Uterus (tissue), 4 donors: ENCODE data around the gene PRKG1. TPM values are rescaled to one million over a fixed set of nuclear protein-coding genes. Genes with fewer than 3 reads are reported as not detected.

ENCODE experiments used
- DNase-seq, 2 donors: peaks; one replicate each; pipeline ENCODE4 v3.0.0-alpha.2; 2019 to 2020
- H3K27ac ChIP-seq, 2 donors: fragments of 200-600 bp; sonication (generic); 1 replicate in 1 of 2; 2 replicates in 1 of 2; pipeline ENCODE4 v1.5.1; 2016 to 2018
- H3K27me3 ChIP-seq, 2 donors: fragments of 200-600 bp; sonication (generic); one replicate each; pipeline ENCODE4 v1.5.1; 2018 to 2019; ENCODE audit warnings: control low read depth in 1 of 2
- H3K36me3 ChIP-seq, 2 donors: fragments of 200-600 bp; sonication (generic); one replicate each; pipeline ENCODE4 v1.5.1; 2019; ENCODE audit warnings: control low read depth in 1 of 2
- H3K4me1 ChIP-seq, 2 donors: fragments of 200-600 bp; sonication (generic); one replicate each; pipeline ENCODE4 v1.5.1; 2018 to 2019; ENCODE audit warnings: control low read depth in 1 of 2
- H3K4me3 ChIP-seq, 2 donors: fragments of 200-600 bp; sonication (generic); 1 replicate in 1 of 2; 2 replicates in 1 of 2; pipeline ENCODE4 v1.5.1; 2018 to 2019; ENCODE audit warnings: mild to moderate bottlenecking in 1 of 2
- H3K9me3 ChIP-seq, 2 donors: fragments of 200-600 bp; sonication (generic); one replicate each; pipeline ENCODE4 v1.5.1; 2019; ENCODE audit warnings: control low read depth in 1 of 2
- POLR2A ChIP-seq, 2 donors: fragments of 450-650 bp; IDR thresholded peaks; one replicate each; pipeline ENCODE4 v1.6.1; 2016; ENCODE audit warnings: antibody characterized with exemption in 2 of 2, mild to moderate bottlenecking in 1 of 2, moderate library complexity in 1 of 2
- intact Hi-C: fragments of 100-400 bp; cut with DNase I; formaldehyde crosslinking; loops from one replicate; pipeline ENCODE4 v1.15.1; 2023; ENCODE audit warnings: low total_unique reads
- total RNA-seq, 4 donors: library from RNA; depleted of rRNA in 3 of 4; stranded (reverse); fragments of >200 nt in 3 of 4; gene quantifications; one replicate each; pipeline versions ENCODE4 v1.1.0 to v1.2.4, GENCODE V29; 2014 to 2023
- TF ChIP-seq, protein P1 (sequence below), 4 experiments: fragments of 200-600 bp in 2 of 4; fragments of 450-650 bp in 2 of 4; sonication (generic) in 2 of 4; IDR thresholded peaks; one replicate each; pipeline ENCODE4 v1.5.1; 2016 to 2019; ENCODE audit warnings: antibody characterized with exemption in 4 of 4, mild to moderate bottlenecking in 2 of 4, moderate library complexity in 1 of 4
- donor health status: DM: yes; HTN: yes; CAD: no.

The PRKG1 gene
- total RNA-seq, 4 donors from 2014 or later: 32.4 to 136 (median 69.6) TPM

DNA sequence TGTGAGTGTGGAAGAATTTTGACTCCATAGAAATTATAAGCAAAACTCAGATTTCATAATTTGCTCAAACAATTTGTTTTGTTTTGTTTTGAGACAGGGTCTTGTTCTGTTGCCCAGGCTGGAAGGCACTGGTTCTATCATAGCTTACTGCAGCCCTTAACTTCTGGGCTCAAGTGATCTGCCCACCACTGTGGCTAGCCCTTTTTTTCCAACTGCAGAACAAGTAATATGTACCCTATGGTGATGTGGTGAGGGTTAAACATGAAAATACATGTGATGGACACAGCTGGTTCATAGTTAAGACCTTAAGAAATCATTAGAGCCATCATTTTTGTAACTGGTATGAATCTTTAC, 594.0 kb downstream of the PRKG1 start:
- no peak overlapping the region for H3K27ac ChIP-seq
- H3K4me3 ChIP-seq: no peak overlapping the region
- intact Hi-C loops: no loop called here
- no peak for DNase-seq
- H3K27me3 ChIP-seq: no peaks in the 10 kb centered on the region
- no peaks in the 10 kb centered on the region for H3K9me3 ChIP-seq
- no peak for TF ChIP-seq POLR2A (IDR thresholded peaks at IDR 0.05)
- TF ChIP-seq, protein P1, sequence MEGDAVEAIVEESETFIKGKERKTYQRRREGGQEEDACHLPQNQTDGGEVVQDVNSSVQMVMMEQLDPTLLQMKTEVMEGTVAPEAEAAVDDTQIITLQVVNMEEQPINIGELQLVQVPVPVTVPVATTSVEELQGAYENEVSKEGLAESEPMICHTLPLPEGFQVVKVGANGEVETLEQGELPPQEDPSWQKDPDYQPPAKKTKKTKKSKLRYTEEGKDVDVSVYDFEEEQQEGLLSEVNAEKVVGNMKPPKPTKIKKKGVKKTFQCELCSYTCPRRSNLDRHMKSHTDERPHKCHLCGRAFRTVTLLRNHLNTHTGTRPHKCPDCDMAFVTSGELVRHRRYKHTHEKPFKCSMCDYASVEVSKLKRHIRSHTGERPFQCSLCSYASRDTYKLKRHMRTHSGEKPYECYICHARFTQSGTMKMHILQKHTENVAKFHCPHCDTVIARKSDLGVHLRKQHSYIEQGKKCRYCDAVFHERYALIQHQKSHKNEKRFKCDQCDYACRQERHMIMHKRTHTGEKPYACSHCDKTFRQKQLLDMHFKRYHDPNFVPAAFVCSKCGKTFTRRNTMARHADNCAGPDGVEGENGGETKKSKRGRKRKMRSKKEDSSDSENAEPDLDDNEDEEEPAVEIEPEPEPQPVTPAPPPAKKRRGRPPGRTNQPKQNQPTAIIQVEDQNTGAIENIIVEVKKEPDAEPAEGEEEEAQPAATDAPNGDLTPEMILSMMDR (IDR thresholded peaks at IDR 0.05): no peak
- H3K4me1 ChIP-seq: no peaks in the 10 kb centered on the region
- H3K36me3 ChIP-seq: no peaks in the 10 kb centered on the region

DNA sequence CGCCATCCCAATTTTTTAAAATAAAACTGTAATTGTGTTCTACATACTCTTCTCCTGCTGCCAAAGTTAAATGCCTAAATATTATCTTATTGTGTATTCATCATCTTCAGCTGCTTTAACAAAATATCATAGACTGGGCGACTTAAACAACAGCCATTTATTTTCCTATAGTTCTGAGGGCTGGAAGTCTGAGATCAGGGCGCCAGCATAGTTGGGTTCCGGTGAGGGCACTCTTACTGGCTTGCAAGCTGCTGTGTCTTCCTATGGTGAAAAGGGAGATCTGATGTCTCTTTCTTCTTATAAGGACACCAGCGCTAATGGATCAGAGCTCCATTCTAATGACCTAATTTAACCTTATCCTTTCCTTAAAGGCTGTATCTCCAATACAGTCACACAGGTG, 594.8 kb downstream of the PRKG1 start:
- TF ChIP-seq, protein P1 (IDR thresholded peaks at IDR 0.05): no peak
- TF ChIP-seq POLR2A (IDR thresholded peaks at IDR 0.05): no peak
- H3K27ac ChIP-seq: no peak overlapping the region
- H3K36me3 ChIP-seq: no peaks in the 10 kb centered on the region
- H3K9me3 ChIP-seq: no peaks in the 10 kb centered on the region
- no peaks in the 10 kb centered on the region for H3K4me1 ChIP-seq
- intact Hi-C loops: no loop called here
- no peaks in the 10 kb centered on the region for H3K27me3 ChIP-seq
- no peak overlapping the region for H3K4me3 ChIP-seq
- no peak for DNase-seq

DNA sequence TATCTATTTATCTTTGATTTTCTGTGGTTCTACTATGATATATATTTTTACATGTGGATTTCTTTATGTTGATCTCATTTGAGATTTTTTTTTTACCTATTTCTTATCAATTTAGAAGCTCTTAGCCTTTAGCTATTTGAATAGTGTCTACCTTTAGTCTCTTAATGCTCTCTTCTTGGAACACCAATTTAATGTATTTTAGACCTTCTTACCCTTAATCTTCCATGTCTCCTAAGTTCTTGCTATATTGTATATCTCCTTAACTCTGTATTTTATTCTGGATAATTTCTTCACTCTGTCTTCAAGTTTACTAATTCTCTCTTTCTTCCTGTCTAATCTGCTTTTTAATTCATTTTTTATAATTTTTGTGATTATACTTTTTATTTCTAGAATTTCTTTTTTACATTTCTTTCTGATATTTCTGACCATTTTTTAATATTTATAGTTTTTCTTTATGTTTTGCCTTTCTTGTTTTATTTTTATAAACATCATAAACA, 597.8 kb downstream of the PRKG1 start:
- TF ChIP-seq, protein P1 (IDR thresholded peaks at IDR 0.05): no peak
- no peak for TF ChIP-seq POLR2A (IDR thresholded peaks at IDR 0.05)
- H3K27me3 ChIP-seq: no peaks in the 10 kb centered on the region
- H3K27ac ChIP-seq: no peak overlapping the region
- no peak for DNase-seq
- intact Hi-C loops: no loop called here
- no peaks in the 10 kb centered on the region for H3K36me3 ChIP-seq
- no peak overlapping the region for H3K4me3 ChIP-seq
- no peaks in the 10 kb centered on the region for H3K9me3 ChIP-seq
- H3K4me1 ChIP-seq: no peaks in the 10 kb centered on the region

DNA sequence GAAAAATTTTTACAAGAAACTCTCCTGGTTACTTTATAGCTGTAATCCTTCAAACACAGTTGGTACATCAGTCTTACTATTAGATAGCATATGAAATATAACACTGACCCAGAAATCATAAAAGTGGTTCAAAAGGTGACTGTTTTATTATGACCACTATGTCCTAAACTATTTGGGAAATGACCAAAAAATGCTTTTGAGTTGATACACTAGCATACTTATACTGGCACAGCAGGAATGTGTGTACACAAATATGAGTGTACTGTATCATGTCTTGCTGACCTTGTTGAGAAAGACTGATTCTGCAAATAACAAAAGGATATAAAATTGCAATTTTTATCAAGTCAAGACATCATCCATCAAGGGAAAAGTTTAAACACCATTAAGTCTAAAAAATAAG, 600.8 kb downstream of the PRKG1 start:
- H3K4me1 ChIP-seq: no peaks in the 10 kb centered on the region
- H3K9me3 ChIP-seq: no peaks in the 10 kb centered on the region
- no peak overlapping the region for H3K4me3 ChIP-seq
- no peak for DNase-seq
- no peak overlapping the region for H3K27ac ChIP-seq
- H3K27me3 ChIP-seq: peaks cover 0 to 3% of the 10 kb centered on the region in 2 donors
- intact Hi-C loops: no loop called here
- TF ChIP-seq, protein P1 (IDR thresholded peaks at IDR 0.05): no peak
- TF ChIP-seq POLR2A (IDR thresholded peaks at IDR 0.05): no peak
- no peaks in the 10 kb centered on the region for H3K36me3 ChIP-seq

DNA sequence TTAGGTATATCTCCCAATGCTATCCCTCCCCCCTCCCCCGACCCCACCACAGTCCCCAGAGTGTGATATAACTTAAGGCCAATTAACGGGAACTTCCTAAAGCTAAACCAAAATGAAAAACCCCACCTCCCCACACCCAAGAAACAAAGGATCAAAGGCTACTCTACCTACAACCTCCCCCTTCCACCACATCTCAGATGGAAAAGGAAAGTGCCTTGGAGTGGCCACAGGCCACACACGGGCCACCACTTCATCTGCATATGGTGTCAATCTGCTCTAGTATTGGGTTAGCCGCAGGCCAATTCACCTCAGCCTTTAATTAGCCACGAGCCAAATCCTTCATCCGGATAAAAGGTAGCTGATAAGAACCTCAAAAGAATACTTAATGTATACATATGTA, 605.6 kb downstream of the PRKG1 start:
- no peak overlapping the region for H3K27ac ChIP-seq

More for the DNA sequence above, 605.6 kb downstream of the PRKG1 start:
- Histone ChIP-seq H3K9me3 (no peaks in the 10 kb centered on the region), H3K36me3 (no peaks in the 10 kb centered on the region), H3K27me3 (peaks cover 0 to 3% of the 10 kb centered on the region in 2 donors), H3K4me1 (peaks cover 5 to 6% of the 10 kb centered on the region in 2 donors), H3K4me3 (no peak overlapping the region)
- no peak for DNase-seq
- intact Hi-C loops: no loop called here
- TF ChIP-seq, protein P1 (IDR thresholded peaks at IDR 0.05): no peak
- no peak for TF ChIP-seq POLR2A (IDR thresholded peaks at IDR 0.05)
